H1 (cell line): ENCODE measurements around the gene SLC24A4. TPM values are rescaled to one million over a fixed set of nuclear protein-coding genes. Genes with fewer than 3 reads are reported as not detected.

Experiments
- TAF7 ChIP-seq: optimal IDR thresholded peaks from 2 replicates; pipeline ENCODE3; 2011; ENCODE audit warnings: low read depth, mild to moderate bottlenecking, inconsistent platforms, low read length, moderate library complexity, borderline replicate concordance
- polyA plus RNA-seq, 7 experiments: library from polyadenylated mRNA; depleted of rRNA in 3 of 7; stranded (reverse) in 5 of 7; unstranded in 2 of 7; fragments of >200 nt in 5 of 7; fragments of 200-250 nt in 2 of 7; gene quantifications; 1 replicate in 5 of 7; 2 replicates in 1 of 7; 4 replicates in 1 of 7; pipeline versions ENCODE4 v1.2.1 to v1.2.3, GENCODE V29; 2011 to 2013; ENCODE audit warnings: missing spikeins in 2 of 7, mixed read lengths in 2 of 7
- total RNA-seq: library from RNA; stranded (reverse); fragmentation: NEBNext Ultra II Directional; extraction: Animal tissue kit (Norgen Biotek cat#: 25700); gene quantifications from 2 replicates; pipeline ENCODE4 v1.2.1, GENCODE V29; 2021
- TF ChIP-seq, protein P1 (sequence below): IDR thresholded peaks from 2 replicates; pipeline ENCODE4 v1.6.1; 2011; ENCODE audit warnings: low read depth, mild to moderate bottlenecking, low read length; ENCODE audit not compliant: insufficient read depth

Gene SLC24A4
- total and polyA plus RNA-seq, 2 of the 8 experiments (the other 6 are each of a cell fraction or from before 2014, with no cell fraction given), result 0.27 to 0.89 TPM

DNA sequence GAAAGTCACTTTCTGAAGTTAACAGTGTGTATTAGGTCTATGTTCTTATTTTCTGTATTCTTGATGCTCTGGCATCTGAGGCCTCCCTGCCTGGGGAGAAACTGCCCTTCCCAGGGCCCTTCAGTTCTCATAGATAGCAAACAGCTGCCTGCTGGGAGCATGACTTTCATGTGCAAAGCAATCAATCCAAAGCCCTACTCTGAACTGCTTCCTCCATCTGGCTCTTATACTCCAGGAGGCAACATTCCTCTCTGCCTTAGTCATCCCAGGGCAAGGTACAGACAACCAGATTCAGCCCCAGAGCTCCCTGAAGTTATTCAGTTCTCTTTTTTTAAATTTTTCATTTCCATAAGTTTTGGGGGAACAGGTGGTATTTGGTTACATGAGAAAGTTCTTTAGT, 149.0 kb downstream of the SLC24A4 start (continued):
- no peak for TF ChIP-seq TAF7
- TF ChIP-seq, protein P1, sequence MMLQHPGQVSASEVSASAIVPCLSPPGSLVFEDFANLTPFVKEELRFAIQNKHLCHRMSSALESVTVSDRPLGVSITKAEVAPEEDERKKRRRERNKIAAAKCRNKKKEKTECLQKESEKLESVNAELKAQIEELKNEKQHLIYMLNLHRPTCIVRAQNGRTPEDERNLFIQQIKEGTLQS, result 0 out of 2 replicates have a peak, but pooled peaks have one; percentile 46
